GM12801 (cell line): Measurements from ENCODE around the gene MSX1.

Experiments
- TF ChIP-seq, protein P1 (sequence below): IDR thresholded peaks from one replicate; pipeline ENCODE4 v1.5.1; 2011; ENCODE audit warnings: control low read depth; ENCODE audit not compliant: insufficient read length; ENCODE audit errors: extremely low read depth

Gene MSX1

GRCh38 chr4:4820739-4821138 lies 38.7 kb upstream of the MSX1 start:
- TF ChIP-seq, protein P1, sequence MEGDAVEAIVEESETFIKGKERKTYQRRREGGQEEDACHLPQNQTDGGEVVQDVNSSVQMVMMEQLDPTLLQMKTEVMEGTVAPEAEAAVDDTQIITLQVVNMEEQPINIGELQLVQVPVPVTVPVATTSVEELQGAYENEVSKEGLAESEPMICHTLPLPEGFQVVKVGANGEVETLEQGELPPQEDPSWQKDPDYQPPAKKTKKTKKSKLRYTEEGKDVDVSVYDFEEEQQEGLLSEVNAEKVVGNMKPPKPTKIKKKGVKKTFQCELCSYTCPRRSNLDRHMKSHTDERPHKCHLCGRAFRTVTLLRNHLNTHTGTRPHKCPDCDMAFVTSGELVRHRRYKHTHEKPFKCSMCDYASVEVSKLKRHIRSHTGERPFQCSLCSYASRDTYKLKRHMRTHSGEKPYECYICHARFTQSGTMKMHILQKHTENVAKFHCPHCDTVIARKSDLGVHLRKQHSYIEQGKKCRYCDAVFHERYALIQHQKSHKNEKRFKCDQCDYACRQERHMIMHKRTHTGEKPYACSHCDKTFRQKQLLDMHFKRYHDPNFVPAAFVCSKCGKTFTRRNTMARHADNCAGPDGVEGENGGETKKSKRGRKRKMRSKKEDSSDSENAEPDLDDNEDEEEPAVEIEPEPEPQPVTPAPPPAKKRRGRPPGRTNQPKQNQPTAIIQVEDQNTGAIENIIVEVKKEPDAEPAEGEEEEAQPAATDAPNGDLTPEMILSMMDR: no peak

DNA sequence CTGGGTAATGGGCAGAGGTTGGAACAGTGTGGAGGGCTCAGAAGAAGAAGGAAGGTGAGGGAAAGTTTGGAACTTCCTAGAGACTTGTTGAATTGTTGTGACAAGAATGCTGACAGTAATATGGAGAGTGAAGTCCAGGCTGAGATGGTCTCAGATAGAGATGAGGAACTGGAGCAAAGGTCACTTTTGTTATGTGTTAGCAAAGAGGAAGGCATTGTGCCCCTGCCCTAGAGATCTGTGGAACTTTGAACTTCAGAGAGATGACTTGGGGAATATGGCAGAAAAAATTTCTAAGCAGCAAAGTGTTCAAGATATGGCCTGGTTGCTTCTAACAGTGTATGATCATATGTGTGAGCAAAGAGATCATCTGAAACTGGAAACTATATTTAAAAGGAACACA lies 37.9 kb upstream of the MSX1 start:
- TF ChIP-seq, protein P1: no peak

DNA sequence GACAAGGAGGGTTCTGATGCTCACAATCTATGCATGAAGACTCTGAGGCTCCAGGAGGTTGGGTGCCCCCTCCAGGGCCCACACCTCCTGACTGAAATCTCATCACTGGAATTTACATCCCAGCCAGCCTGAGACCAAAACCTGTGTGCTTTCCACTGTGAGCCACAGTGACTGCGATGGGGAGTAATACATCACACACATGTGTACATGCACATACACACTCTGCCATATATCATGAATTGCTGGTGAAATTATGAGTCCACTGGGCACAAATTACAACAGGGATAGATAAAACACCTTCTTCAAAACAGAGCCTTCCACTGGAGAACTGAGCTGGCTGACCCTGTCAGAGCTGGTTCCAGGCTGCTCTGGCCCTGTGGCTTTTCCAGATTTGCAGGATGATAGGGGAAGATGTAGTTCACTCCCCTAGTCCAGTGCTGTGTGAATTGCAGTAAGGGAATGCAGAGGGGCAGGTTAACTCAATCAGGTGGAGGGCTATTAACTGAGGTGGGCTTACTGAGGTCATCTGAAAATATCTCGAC lies 35.8 kb upstream of the MSX1 start:
- TF ChIP-seq, protein P1: no peak

DNA sequence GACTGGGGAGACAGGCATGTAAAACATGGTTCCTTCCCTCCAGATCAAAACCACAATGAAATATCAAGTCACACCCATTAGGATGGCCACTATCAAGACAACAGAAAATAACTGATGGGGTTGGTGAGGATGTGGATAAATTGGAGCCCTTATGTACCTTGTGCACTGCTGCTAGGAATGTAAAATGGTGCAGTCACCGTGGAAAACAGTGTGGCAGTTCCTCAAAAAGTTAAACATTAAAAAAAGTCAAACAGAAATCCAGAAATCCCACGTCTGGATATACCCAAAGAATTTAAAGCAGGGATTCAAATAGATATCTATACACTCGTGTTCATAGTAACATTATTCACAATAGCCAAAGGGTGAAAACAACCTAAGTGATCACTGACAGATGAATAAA lies 35.2 kb upstream of the MSX1 start:
- TF ChIP-seq, protein P1: no peak

- TF ChIP-seq, protein P1: no peak
Observed at GRCh38 chr4:4825431-4825830, 34.0 kb upstream of the MSX1 start.

- TF ChIP-seq, protein P1: no peak
Observed at GRCh38 chr4:4829837-4830236, 29.6 kb upstream of the MSX1 start.

DNA sequence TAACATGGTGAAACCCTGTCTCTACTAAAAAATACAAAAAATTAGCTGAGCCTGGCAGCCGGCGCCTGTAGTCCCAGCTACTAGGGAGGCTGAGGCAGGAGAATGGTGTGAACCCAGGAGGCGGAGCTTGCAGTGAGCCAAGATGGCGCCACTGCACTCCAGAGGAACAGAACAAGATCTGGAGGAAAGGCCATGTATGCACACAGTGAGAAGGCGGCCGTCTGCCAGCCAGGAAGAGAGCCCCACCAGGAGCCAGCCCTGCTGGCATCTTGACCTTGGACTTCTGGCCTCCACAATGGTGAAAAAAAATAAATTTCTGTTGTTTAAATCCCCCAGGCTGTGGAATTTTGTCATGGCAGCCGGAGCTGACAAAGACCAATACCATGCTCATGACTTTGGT lies 28.2 kb upstream of the MSX1 start:
- TF ChIP-seq, protein P1: no peak
